Erythroblast (primary cell): Measurements from ENCODE around the gene VIPR2.

Experiments used
- GATA1 ChIP-seq: IDR thresholded peaks from 2 replicates; pipeline ENCODE4 v1.6.1; 2011; ENCODE audit warnings: low read depth, mild to moderate bottlenecking, control low read depth, low read length, moderate library complexity
- POLR2A ChIP-seq: IDR thresholded peaks from 2 replicates; pipeline ENCODE4 v1.6.1; 2011; ENCODE audit warnings: mild to moderate bottlenecking, low read length

DNA sequence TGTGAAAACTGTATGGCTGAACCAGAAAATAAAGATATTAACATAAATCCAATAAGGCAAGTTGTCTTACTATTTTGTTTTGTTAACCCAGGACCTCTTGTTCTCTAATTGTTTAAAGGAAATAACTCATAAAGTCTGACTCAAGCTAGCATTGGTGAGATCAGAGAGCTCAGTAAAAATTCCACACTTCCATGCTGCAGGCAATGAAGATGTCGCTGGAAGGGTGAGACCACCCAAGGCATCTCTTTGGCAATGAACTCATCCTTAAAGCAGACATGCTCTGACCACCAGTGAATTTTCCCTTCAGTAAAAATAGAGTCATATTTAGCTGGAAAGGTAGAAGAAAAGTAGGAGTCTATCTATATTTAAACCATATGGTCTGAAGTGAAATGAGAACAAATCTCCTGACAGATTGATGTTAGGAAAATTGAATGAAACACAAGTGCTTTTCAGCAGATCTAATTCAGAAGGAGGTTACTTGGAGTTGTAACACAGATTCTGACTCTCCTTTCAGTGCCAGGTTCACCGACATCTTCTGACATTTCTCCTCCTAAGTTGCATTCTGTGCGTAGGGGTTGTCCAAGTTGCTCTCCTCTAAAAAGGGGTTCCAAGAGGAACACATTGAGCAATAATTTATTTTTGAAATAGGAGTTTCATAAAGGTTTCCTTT is 32.8 kb upstream of the VIPR2 start:
- TF ChIP-seq POLR2A, result no peak
- TF ChIP-seq GATA1, result no peak
